GM12892 (cell line): ENCODE results near the gene PPP1R37.

Source experiments
- POLR2A ChIP-seq: IDR thresholded peaks from 2 replicates; pipeline ENCODE4 v1.6.1; 2011; ENCODE audit warnings: low read depth, low read length, control low read depth
- POLR2AphosphoS5 ChIP-seq: IDR thresholded peaks from 2 replicates; pipeline ENCODE4 v1.6.1; 2011; ENCODE audit warnings: low read depth, low read length, control low read depth

DNA sequence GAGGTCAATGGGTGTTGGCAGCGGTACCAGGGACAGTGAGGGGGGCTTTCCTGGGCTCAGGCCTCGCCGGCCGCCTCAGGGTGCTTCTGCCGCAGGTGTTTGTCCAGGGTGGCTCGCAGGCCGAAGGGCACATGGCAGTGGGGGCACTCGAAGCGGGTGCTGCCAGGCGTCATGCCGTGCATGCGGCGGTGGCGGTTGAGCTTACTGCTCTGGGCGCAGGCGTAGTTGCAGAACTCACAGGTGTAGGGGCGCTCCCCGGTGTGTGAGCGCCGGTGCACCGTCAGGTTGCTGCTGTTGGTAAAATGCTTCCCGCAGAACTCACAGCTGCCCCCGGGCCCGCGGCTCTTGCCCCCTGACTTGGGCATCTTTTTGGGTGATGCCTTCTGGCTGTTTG lies 21.4 kb upstream of the PPP1R37 start:
- 0 out of 2 replicates have a peak, but pooled peaks have one; percentile 6 for TF ChIP-seq POLR2AphosphoS5
- no peak for TF ChIP-seq POLR2A
